ENCODE results near the gene LIN7C.

DNA sequence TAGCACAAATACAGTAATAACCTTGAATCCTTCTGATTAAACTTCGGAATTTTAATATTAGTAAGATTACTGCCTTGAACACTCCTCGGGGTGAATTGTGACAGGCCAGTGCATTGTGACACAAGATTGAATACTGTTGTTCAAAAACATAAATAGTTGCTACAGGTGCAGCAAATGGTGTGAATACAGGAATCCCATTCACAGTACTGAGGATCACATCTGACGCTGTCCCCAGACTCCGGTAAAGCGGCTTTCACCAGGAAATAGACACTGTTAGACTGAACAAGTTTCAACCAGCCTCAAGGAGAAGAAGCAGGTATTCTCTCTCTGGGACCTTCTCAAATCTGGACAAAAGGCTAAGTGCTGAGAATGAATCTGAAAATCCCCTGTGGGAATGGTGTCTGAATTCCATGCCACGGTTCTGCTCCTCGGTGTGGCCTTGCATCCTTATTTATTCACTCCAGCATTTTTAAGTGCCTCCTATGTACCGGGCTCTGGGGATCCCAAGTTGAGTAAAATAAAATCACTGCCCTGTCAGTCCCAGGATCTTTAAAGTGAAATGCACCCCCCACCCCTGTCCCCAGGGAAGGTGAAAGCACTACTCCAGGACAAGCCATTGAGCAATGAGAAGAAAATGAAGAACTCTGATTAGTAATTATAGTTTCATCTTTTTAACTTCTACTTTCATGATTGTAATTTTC, 37.4 kb downstream of the LIN7C start:
- TF ChIP-seq CTCF (IDR thresholded peaks at IDR 0.05; ENCODE audit: low read length) (no peak), EZH2 (optimal IDR thresholded peaks at IDR 0.05; ENCODE audit: low read depth, low read length) (no peak), EZH2phosphoT487 (IDR thresholded peaks at IDR 0.05; ENCODE audit: low read length) (no peak)
